ENCODE data around the gene CD160.
"Not testable (repeated sequence)": the region's sequence is repeated elsewhere in the genome, so short reads cannot be mapped to it uniquely, and the experiment has no call there.

CD160 gene

GRCh38 chr1:145719230-145720079, at the start of gene CD160:
TSS of gene CD160 (plus strand) at chr1:145719499. CDS start at chr1:145728328, 8,829 bp downstream.
- H3K27ac ChIP-seq (ENCODE audit: extremely low read depth, low read depth, low read length) = no peak within 1 kb of the TSS
- CTCF ChIA-PET = interaction anchor here (0.6 to 1.3 kb wide), 4 partner anchors 18 to 135 kb away, joined by 3 to 8 read pairs (median 4); no protein-coding TSS in a partner anchor

DNA sequence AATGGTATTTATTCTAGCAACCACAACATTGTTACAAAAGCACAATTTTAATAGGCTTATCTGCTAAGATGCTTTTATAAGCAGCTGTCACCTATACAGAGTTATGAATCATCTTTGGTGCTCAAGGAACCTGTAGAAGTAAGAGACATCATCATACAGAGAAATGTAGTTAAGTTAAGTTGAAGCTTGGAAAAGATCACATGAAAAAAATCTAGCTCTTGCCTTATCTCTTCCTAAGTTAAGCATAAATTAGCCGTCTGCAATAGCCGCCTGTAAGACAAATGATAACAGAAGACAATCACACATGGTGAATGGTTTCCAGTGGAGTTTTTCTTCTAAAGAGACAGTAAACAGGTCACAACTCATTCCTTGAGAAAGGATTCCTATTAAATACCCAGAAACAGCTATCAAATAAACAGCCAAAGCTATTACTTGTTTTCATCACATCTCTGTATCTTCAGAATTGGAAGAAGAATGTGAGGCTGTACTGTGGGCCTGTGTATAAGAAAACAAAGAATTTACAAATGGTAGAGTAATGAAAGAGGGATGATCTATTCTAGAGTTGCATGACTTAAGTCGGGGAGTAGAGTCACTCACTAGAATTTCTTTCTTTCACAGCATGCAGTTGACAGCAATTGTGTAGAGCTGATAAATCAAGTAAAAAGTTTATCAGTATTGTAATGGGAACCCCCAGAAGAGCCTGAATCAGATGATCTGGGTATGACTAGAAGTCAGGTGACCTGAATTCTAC, 48.1 kb upstream of the CD160 start:
- H3K4me1 ChIP-seq (ENCODE audit: control insufficient read depth, insufficient read depth, low read length); H3K27ac ChIP-seq (ENCODE audit: extremely low read depth, low read depth, low read length); H3K36me3 ChIP-seq (ENCODE audit: control insufficient read depth in 2 of 2, insufficient read depth in 1 of 2, low read length in 2 of 2); H3K4me3 ChIP-seq (ENCODE audit: low read depth, low read length); H3K9me3 ChIP-seq (ENCODE audit: control insufficient read depth, insufficient read depth, low read depth, low read length); POLR2A ChIA-PET; CTCF ChIA-PET: not testable (repeated sequence)

More at GRCh38 chr1:145719230-145720079, at the start of gene CD160:
- H3K4me3 ChIP-seq (ENCODE audit: low read depth, low read length) = no peak within 1 kb of the TSS
- H3K36me3 ChIP-seq (ENCODE audit: control insufficient read depth in 2 of 2, insufficient read depth in 1 of 2, low read length in 2 of 2) = no peaks in the 10 kb centered on the region
- POLR2A ChIA-PET = no interaction called here
- TF ChIP-seq ZNF791 (tag by site-specific recombination; IDR thresholded peaks at IDR 0.05) = no peak
- TF ChIP-seq BCL11B (tag by site-specific recombination; IDR thresholded peaks at IDR 0.05; ENCODE audit: low read depth) = no peak
- TF ChIP-seq ZNF521 (tag by site-specific recombination; IDR thresholded peaks at IDR 0.05) = no peak
- no peak for TF ChIP-seq ZNF558 (tag by site-specific recombination; IDR thresholded peaks at IDR 0.05)
- TF ChIP-seq ZNF138 (tag by site-specific recombination; IDR thresholded peaks at IDR 0.05; ENCODE audit: borderline replicate concordance) = no peak
- TF ChIP-seq ZNF394 (tag by site-specific recombination; IDR thresholded peaks at IDR 0.05; ENCODE audit: borderline replicate concordance) = no peak
- TF ChIP-seq ZNF561 (tag by site-specific recombination; IDR thresholded peaks at IDR 0.05; ENCODE audit: borderline replicate concordance) = no peak
- no peak for TF ChIP-seq HOXC10 (CRISPR knock-in tag; IDR thresholded peaks at IDR 0.05)
- no peak for TF ChIP-seq TCF7L2 (IDR thresholded peaks at IDR 0.05; ENCODE audit: borderline replicate concordance, low read depth, low read length)
- no peak for TF ChIP-seq BCL6B (tag by site-specific recombination; IDR thresholded peaks at IDR 0.05)
- TF ChIP-seq ZIC2 (tag by site-specific recombination; IDR thresholded peaks at IDR 0.05) = no peak
- TF ChIP-seq, protein P1, sequence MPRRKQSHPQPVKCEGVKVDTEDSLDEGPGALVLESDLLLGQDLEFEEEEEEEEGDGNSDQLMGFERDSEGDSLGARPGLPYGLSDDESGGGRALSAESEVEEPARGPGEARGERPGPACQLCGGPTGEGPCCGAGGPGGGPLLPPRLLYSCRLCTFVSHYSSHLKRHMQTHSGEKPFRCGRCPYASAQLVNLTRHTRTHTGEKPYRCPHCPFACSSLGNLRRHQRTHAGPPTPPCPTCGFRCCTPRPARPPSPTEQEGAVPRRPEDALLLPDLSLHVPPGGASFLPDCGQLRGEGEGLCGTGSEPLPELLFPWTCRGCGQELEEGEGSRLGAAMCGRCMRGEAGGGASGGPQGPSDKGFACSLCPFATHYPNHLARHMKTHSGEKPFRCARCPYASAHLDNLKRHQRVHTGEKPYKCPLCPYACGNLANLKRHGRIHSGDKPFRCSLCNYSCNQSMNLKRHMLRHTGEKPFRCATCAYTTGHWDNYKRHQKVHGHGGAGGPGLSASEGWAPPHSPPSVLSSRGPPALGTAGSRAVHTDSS (tag by site-specific recombination; IDR thresholded peaks at IDR 0.05) = no peak
- no peak for TF ChIP-seq REST (tag by site-specific recombination; IDR thresholded peaks at IDR 0.05)
- TF ChIP-seq ZNF76 (tag by site-specific recombination; IDR thresholded peaks at IDR 0.05; ENCODE audit: borderline replicate concordance, low read depth) = no peak
- TF ChIP-seq ZSCAN30 (tag by site-specific recombination; IDR thresholded peaks at IDR 0.05) = no peak
- no peak for TF ChIP-seq SALL2 (tag by site-specific recombination; IDR thresholded peaks at IDR 0.05; ENCODE audit: borderline replicate concordance)
- no peak for TF ChIP-seq ZNF354C (tag by site-specific recombination; IDR thresholded peaks at IDR 0.05; ENCODE audit: borderline replicate concordance, low read depth)
- no peak for TF ChIP-seq ZNF350 (tag by site-specific recombination; IDR thresholded peaks at IDR 0.05)
- no peak for TF ChIP-seq ZFHX2 (tag by site-specific recombination; conservative IDR thresholded peaks at IDR 0.05)
- no peaks in the 10 kb centered on the region for H3K9me3 ChIP-seq (ENCODE audit: control insufficient read depth, insufficient read depth, low read depth, low read length)
- no peaks in the 10 kb centered on the region for H3K4me1 ChIP-seq (ENCODE audit: control insufficient read depth, insufficient read depth, low read length)

DNA sequence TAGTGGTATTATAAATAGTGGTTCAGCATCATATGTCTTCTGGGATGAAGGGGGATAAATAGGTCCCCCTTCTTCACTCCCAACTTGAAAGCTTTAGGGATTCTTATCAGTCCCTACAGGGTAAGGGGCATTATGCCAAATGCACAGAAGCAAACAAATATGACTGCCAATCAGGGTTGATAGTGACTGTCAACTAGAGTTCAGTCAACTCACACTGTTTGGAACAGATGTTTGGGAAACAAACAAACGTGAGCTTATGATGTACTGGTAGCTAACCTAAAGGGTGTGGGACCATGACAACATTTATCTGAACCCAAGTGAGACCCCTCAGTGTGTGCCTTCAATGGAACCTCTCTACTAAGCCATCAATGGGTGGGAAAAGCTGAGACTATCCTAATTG, 46.1 kb upstream of the CD160 start:
- H3K27ac ChIP-seq (ENCODE audit: extremely low read depth, low read depth, low read length); POLR2A ChIA-PET; CTCF ChIA-PET: not testable (repeated sequence)

GRCh38 chr1:145684858-145685257, 34.4 kb upstream of the CD160 start:
- POLR2A ChIA-PET; H3K27ac ChIP-seq (ENCODE audit: extremely low read depth, low read depth, low read length); H3K4me1 ChIP-seq (ENCODE audit: control insufficient read depth, insufficient read depth, low read length); CTCF ChIA-PET; H3K9me3 ChIP-seq (ENCODE audit: control insufficient read depth, insufficient read depth, low read depth, low read length); H3K4me3 ChIP-seq (ENCODE audit: low read depth, low read length); H3K36me3 ChIP-seq (ENCODE audit: control insufficient read depth in 2 of 2, insufficient read depth in 1 of 2, low read length in 2 of 2): not testable (repeated sequence)

More for the DNA sequence above, 46.1 kb upstream of the CD160 start:
- not testable (repeated sequence) for H3K4me1 ChIP-seq (ENCODE audit: control insufficient read depth, insufficient read depth, low read length); H3K36me3 ChIP-seq (ENCODE audit: control insufficient read depth in 2 of 2, insufficient read depth in 1 of 2, low read length in 2 of 2); H3K4me3 ChIP-seq (ENCODE audit: low read depth, low read length); H3K9me3 ChIP-seq (ENCODE audit: control insufficient read depth, insufficient read depth, low read depth, low read length)
